ENCODE measurements around the gene CA10.

The CA10 gene

GRCh38 chr17:51770027-51770759 is 388.3 kb downstream of the CA10 start:
- no peak overlapping the region for H3K4me3 ChIP-seq (ENCODE audit: low read depth, low read length)
- no peak overlapping the region for H3K9ac ChIP-seq (ENCODE audit: low read depth, low read length)
- no peaks in the 10 kb centered on the region for H3K27me3 ChIP-seq (ENCODE audit: control insufficient read depth, insufficient read depth, low read length)
- H3K36me3 ChIP-seq (ENCODE audit: control insufficient read depth, insufficient read depth, low read length): no peaks in the 10 kb centered on the region
- H3K4me1 ChIP-seq (ENCODE audit: control insufficient read depth, insufficient read depth, low read length): no peaks in the 10 kb centered on the region
- H3K27ac ChIP-seq (ENCODE audit: low read depth, low read length): no peak overlapping the region
- H3K9me3 ChIP-seq (ENCODE audit: control insufficient read depth, insufficient read depth, low read length): no peaks in the 10 kb centered on the region; the same call in 1 of the 2 replicates

GRCh38 chr17:51769231-51769630 is 389.3 kb downstream of the CA10 start:
- H3K27me3 ChIP-seq (ENCODE audit: control insufficient read depth, insufficient read depth, low read length): no peaks in the 10 kb centered on the region
- H3K9me3 ChIP-seq (ENCODE audit: control insufficient read depth, insufficient read depth, low read length): no peaks in the 10 kb centered on the region; the same call in 1 of the 2 replicates
- H3K9ac ChIP-seq (ENCODE audit: low read depth, low read length): no peak overlapping the region
- no peak overlapping the region for H3K4me3 ChIP-seq (ENCODE audit: low read depth, low read length)
- no peaks in the 10 kb centered on the region for H3K4me1 ChIP-seq (ENCODE audit: control insufficient read depth, insufficient read depth, low read length)
- H3K36me3 ChIP-seq (ENCODE audit: control insufficient read depth, insufficient read depth, low read length): no peaks in the 10 kb centered on the region
- no peak overlapping the region for H3K27ac ChIP-seq (ENCODE audit: low read depth, low read length)

GRCh38 chr17:51768706-51769105 is 389.8 kb downstream of the CA10 start:
- no peaks in the 10 kb centered on the region for H3K27me3 ChIP-seq (ENCODE audit: control insufficient read depth, insufficient read depth, low read length)
- no peaks in the 10 kb centered on the region for H3K4me1 ChIP-seq (ENCODE audit: control insufficient read depth, insufficient read depth, low read length)
- H3K4me3 ChIP-seq (ENCODE audit: low read depth, low read length): no peak overlapping the region
- H3K9me3 ChIP-seq (ENCODE audit: control insufficient read depth, insufficient read depth, low read length): no peaks in the 10 kb centered on the region; the same call in 1 of the 2 replicates
- no peaks in the 10 kb centered on the region for H3K36me3 ChIP-seq (ENCODE audit: control insufficient read depth, insufficient read depth, low read length)
- H3K9ac ChIP-seq (ENCODE audit: low read depth, low read length): no peak overlapping the region
- no peak overlapping the region for H3K27ac ChIP-seq (ENCODE audit: low read depth, low read length)

GRCh38 chr17:51767287-51767686 is 391.2 kb downstream of the CA10 start:
- Histone ChIP-seq H3K36me3 (ENCODE audit: control insufficient read depth, insufficient read depth, low read length) (no peaks in the 10 kb centered on the region), H3K27me3 (ENCODE audit: control insufficient read depth, insufficient read depth, low read length) (no peaks in the 10 kb centered on the region), H3K27ac (ENCODE audit: low read depth, low read length) (no peak overlapping the region), H3K9me3 (ENCODE audit: control insufficient read depth, insufficient read depth, low read length) (no peaks in the 10 kb centered on the region; the same call in 1 of the 2 replicates), H3K9ac (ENCODE audit: low read depth, low read length) (no peak overlapping the region), H3K4me3 (ENCODE audit: low read depth, low read length) (no peak overlapping the region), H3K4me1 (ENCODE audit: control insufficient read depth, insufficient read depth, low read length) (no peaks in the 10 kb centered on the region)

GRCh38 chr17:51765282-51766135 is 393.0 kb downstream of the CA10 start:
- Histone ChIP-seq H3K9ac (ENCODE audit: low read depth, low read length) (no peak overlapping the region), H3K27me3 (ENCODE audit: control insufficient read depth, insufficient read depth, low read length) (no peaks in the 10 kb centered on the region), H3K4me1 (ENCODE audit: control insufficient read depth, insufficient read depth, low read length) (no peaks in the 10 kb centered on the region), H3K36me3 (ENCODE audit: control insufficient read depth, insufficient read depth, low read length) (no peaks in the 10 kb centered on the region), H3K4me3 (ENCODE audit: low read depth, low read length) (no peak overlapping the region), H3K27ac (ENCODE audit: low read depth, low read length) (no peak overlapping the region), H3K9me3 (ENCODE audit: control insufficient read depth, insufficient read depth, low read length) (no peaks in the 10 kb centered on the region; the same call in 1 of the 2 replicates)

GRCh38 chr17:51764387-51764971 is 394.0 kb downstream of the CA10 start:
- Histone ChIP-seq H3K4me1 (ENCODE audit: control insufficient read depth, insufficient read depth, low read length) (no peaks in the 10 kb centered on the region), H3K36me3 (ENCODE audit: control insufficient read depth, insufficient read depth, low read length) (no peaks in the 10 kb centered on the region), H3K4me3 (ENCODE audit: low read depth, low read length) (no peak overlapping the region), H3K9me3 (ENCODE audit: control insufficient read depth, insufficient read depth, low read length) (no peaks in the 10 kb centered on the region; the same call in 1 of the 2 replicates), H3K9ac (ENCODE audit: low read depth, low read length) (no peak overlapping the region), H3K27me3 (ENCODE audit: control insufficient read depth, insufficient read depth, low read length) (no peaks in the 10 kb centered on the region), H3K27ac (ENCODE audit: low read depth, low read length) (no peak overlapping the region)

- Histone ChIP-seq H3K4me1 (ENCODE audit: control insufficient read depth, insufficient read depth, low read length) (no peaks in the 10 kb centered on the region), H3K36me3 (ENCODE audit: control insufficient read depth, insufficient read depth, low read length) (no peaks in the 10 kb centered on the region), H3K9ac (ENCODE audit: low read depth, low read length) (no peak overlapping the region), H3K4me3 (ENCODE audit: low read depth, low read length) (no peak overlapping the region), H3K27ac (ENCODE audit: low read depth, low read length) (no peak overlapping the region), H3K9me3 (ENCODE audit: control insufficient read depth, insufficient read depth, low read length) (no peaks in the 10 kb centered on the region), H3K27me3 (ENCODE audit: control insufficient read depth, insufficient read depth, low read length) (no peaks in the 10 kb centered on the region)
Observed at GRCh38 chr17:51763058-51763457, 395.5 kb downstream of the CA10 start.

- H3K27ac ChIP-seq (ENCODE audit: low read depth, low read length): no peak overlapping the region
- no peaks in the 10 kb centered on the region for H3K4me1 ChIP-seq (ENCODE audit: control insufficient read depth, insufficient read depth, low read length)
- H3K27me3 ChIP-seq (ENCODE audit: control insufficient read depth, insufficient read depth, low read length): no peaks in the 10 kb centered on the region
- no peak overlapping the region for H3K4me3 ChIP-seq (ENCODE audit: low read depth, low read length)
- H3K36me3 ChIP-seq (ENCODE audit: control insufficient read depth, insufficient read depth, low read length): no peaks in the 10 kb centered on the region
- H3K9me3 ChIP-seq (ENCODE audit: control insufficient read depth, insufficient read depth, low read length): no peaks in the 10 kb centered on the region
- no peak overlapping the region for H3K9ac ChIP-seq (ENCODE audit: low read depth, low read length)
Observed at GRCh38 chr17:51761105-51761504, 397.4 kb downstream of the CA10 start.

- no peak overlapping the region for H3K9ac ChIP-seq (ENCODE audit: low read depth, low read length)
Observed at GRCh38 chr17:51759260-51759659, 399.3 kb downstream of the CA10 start.

GRCh38 chr17:51751072-51751471 is 407.4 kb downstream of the CA10 start:
- H3K9ac ChIP-seq (ENCODE audit: low read depth, low read length): no peak overlapping the region
- H3K9me3 ChIP-seq (ENCODE audit: control insufficient read depth, insufficient read depth, low read length): no peaks in the 10 kb centered on the region
- H3K36me3 ChIP-seq (ENCODE audit: control insufficient read depth, insufficient read depth, low read length): no peaks in the 10 kb centered on the region
- no peaks in the 10 kb centered on the region for H3K4me1 ChIP-seq (ENCODE audit: control insufficient read depth, insufficient read depth, low read length)
- no peak overlapping the region for H3K27ac ChIP-seq (ENCODE audit: low read depth, low read length)
- H3K4me3 ChIP-seq (ENCODE audit: low read depth, low read length): no peak overlapping the region
- H3K27me3 ChIP-seq (ENCODE audit: control insufficient read depth, insufficient read depth, low read length): no peaks in the 10 kb centered on the region

More at GRCh38 chr17:51759260-51759659, 399.3 kb downstream of the CA10 start:
- H3K27me3 ChIP-seq (ENCODE audit: control insufficient read depth, insufficient read depth, low read length): no peaks in the 10 kb centered on the region
- no peak overlapping the region for H3K4me3 ChIP-seq (ENCODE audit: low read depth, low read length)
- H3K9me3 ChIP-seq (ENCODE audit: control insufficient read depth, insufficient read depth, low read length): no peaks in the 10 kb centered on the region
- no peaks in the 10 kb centered on the region for H3K36me3 ChIP-seq (ENCODE audit: control insufficient read depth, insufficient read depth, low read length)
- no peak overlapping the region for H3K27ac ChIP-seq (ENCODE audit: low read depth, low read length)
- no peaks in the 10 kb centered on the region for H3K4me1 ChIP-seq (ENCODE audit: control insufficient read depth, insufficient read depth, low read length)

Measured in HUES48 (cell line).